Erythroblast (primary cell): ENCODE data around the gene EIF5AL1.

Experiments
- GATA1 ChIP-seq: IDR thresholded peaks from 2 replicates; pipeline ENCODE4 v1.6.1; 2011; ENCODE audit warnings: low read depth, mild to moderate bottlenecking, control low read depth, low read length, moderate library complexity
- POLR2A ChIP-seq: IDR thresholded peaks from 2 replicates; pipeline ENCODE4 v1.6.1; 2011; ENCODE audit warnings: mild to moderate bottlenecking, low read length

GRCh38 chr10:79488870-79489269, 23.5 kb upstream of the EIF5AL1 start:
- TF ChIP-seq POLR2A, result no peak
- no peak for TF ChIP-seq GATA1
